ENCODE data around the gene NCAPD3. TPM values are rescaled to one million over a fixed set of nuclear protein-coding genes. Genes with fewer than 3 reads are reported as not detected.

The NCAPD3 gene
- total RNA-seq (2016; rRNA removed; fragmentation: Illumina TruSeq; extraction: Trizol) (25.6 and 33.3 TPM in 2 replicates), polyA plus RNA-seq (2011; rRNA removed) (18.0 and 20.7 TPM in 2 replicates), polyA minus RNA-seq (2011; rRNA and poly(A)+ RNA removed; ENCODE audit: low replicate concordance) (61.3 and 145 TPM in 2 replicates), Bru-seq, nascent RNA (percentile 62 among the genes with signal in this experiment), BruChase-seq, experiment 1, labeled RNA remaining after a 6-hour chase (percentile 68 among the genes with signal in this experiment), BruChase-seq, experiment 2, labeled RNA remaining after a 2-hour chase (percentile 69 among the genes with signal in this experiment)
- 5.6 and 7.4 TPM in 2 replicates for total RNA-seq (2016; cell fraction: cytosol; rRNA removed; fragmentation: Illumina TruSeq; extraction: Trizol; ENCODE audit: low read depth)
- 25.5 and 31.4 TPM in 2 replicates for total RNA-seq (2016; cell fraction: insoluble cytoplasmic fraction; rRNA removed; fragmentation: Illumina TruSeq; extraction: Trizol)
- total RNA-seq (2016; cell fraction: membrane; rRNA removed; fragmentation: Illumina TruSeq; extraction: Trizol) = 9.0 and 10.1 TPM in 2 replicates
- 44.8 and 48.3 TPM in 2 replicates for total RNA-seq (2016; cell fraction: nucleus; rRNA removed; fragmentation: Illumina TruSeq; extraction: Trizol)
- polyA plus RNA-seq (2011; cell fraction: cytosol; rRNA removed) = 11.8 and 14.9 TPM in 2 replicates
- 38.8 and 47.9 TPM in 2 replicates for polyA plus RNA-seq (2011; cell fraction: nucleus; rRNA removed)
- polyA plus RNA-seq (2012) = 15.5 and 18.8 TPM in 2 replicates
- polyA plus RNA-seq (2016; cell fraction: cytosol; fragmentation: Illumina TruSeq; extraction: Trizol; ENCODE audit: low read depth) = 4.1 and 6.4 TPM in 2 replicates
- 23.1 and 26.0 TPM in 2 replicates for polyA plus RNA-seq (2016; cell fraction: insoluble cytoplasmic fraction; fragmentation: Illumina TruSeq; extraction: Trizol; ENCODE audit: low read depth)
- polyA plus RNA-seq (2016; cell fraction: membrane; fragmentation: Illumina TruSeq; extraction: Trizol; ENCODE audit: low read depth) = 6.2 and 7.0 TPM in 2 replicates
- polyA plus RNA-seq (2016; cell fraction: nucleus; fragmentation: Illumina TruSeq; extraction: Trizol; ENCODE audit: insufficient read depth, low read depth) = 56.6 and 58.9 TPM in 2 replicates
- 10.8 and 18.3 TPM in 2 replicates for polyA minus RNA-seq (2011; cell fraction: cytosol; rRNA and poly(A)+ RNA removed)
- polyA minus RNA-seq (2011; cell fraction: nucleus; rRNA and poly(A)+ RNA removed) = 50.2 and 62.6 TPM in 2 replicates
- long read RNA-seq, experiment 1, full-length matches to known transcripts = 3 of 15 reads
- long read RNA-seq, experiment 1, partial matches to known transcripts = 8 of 15 reads
- long read RNA-seq, experiment 1, other reads (novel, unspliced or antisense) = 4 of 15 reads
- long read RNA-seq, experiment 2, full-length matches to known transcripts = 1 of 6 reads
- long read RNA-seq, experiment 2, partial matches to known transcripts = 2 of 6 reads
- long read RNA-seq, experiment 2, other reads (novel, unspliced or antisense) = 3 of 6 reads

GRCh38 chr11:134223836-134224709 is at the start of gene NCAPD3, which contains the start of gene VPS26B:
TSS of gene NCAPD3 (minus strand) at chr11:134223967. CDS start at chr11:134223926, 41 bp downstream.
TSS of gene VPS26B (plus strand) at chr11:134224671. CDS start at chr11:134225123, 452 bp downstream.
- WGBS (ENCODE audit: low lambda C conversion rate) = 0% methylated on average over 12 of the region's 89 CpGs
- peaks cover 43% of the 10 kb centered on the region for H3K4me1 ChIP-seq (ENCODE audit: insufficient read depth, low read length)
- FAIRE-seq (peak; percentile 66), DNase-seq (ENCODE audit: low spot score) (peak; percentile 92), ATAC-seq (peak; percentile 91)
- no peaks in the 10 kb centered on the region for H4K20me1 ChIP-seq (ENCODE audit: insufficient read depth, low read length)
- H3K27me3 ChIP-seq (ENCODE audit: control insufficient read depth in 1 of 2, insufficient read depth in 2 of 2, low read length in 2 of 2) = no peaks in the 10 kb centered on the region
- ChIA-PET POLR2A (interaction anchor here (0.7 to 3.2 kb wide), 15 partner anchors 9 to 108 kb away, joined by 3 to 24 read pairs (median 4); partner anchors contain the start of genes ACAD8, GLB1L2 and THYN1), CTCF (ENCODE audit: low intra/inter-chr PET ratio, low total read pairs) (no interaction called here)
- peak within 1 kb of the TSS; percentile 90 for H3K9ac ChIP-seq (ENCODE audit: insufficient read depth, low read depth, low read length)
- H2AFZ ChIP-seq (ENCODE audit: low read length) = peak within 1 kb of the TSS; percentile 88
- in situ Hi-C loops (cut with HindIII; ENCODE audit: extremely low pct_ligation_motif_present, low pct_unique_long_range_greater_than_20kb) (no loop called here), intact Hi-C loops (cut with micrococcal nuclease; ENCODE audit: unreplicated experiment) (loop anchor here (2.0 kb wide), 2 partner anchors 17 to 29 kb away; partner anchors contain the start of genes ACAD8 and THYN1)
- H3K9me3 ChIP-seq (ENCODE audit: low read length) = no peaks in the 10 kb centered on the region
- peak within 1 kb of the TSS; percentile 97 for H3K4me2 ChIP-seq (ENCODE audit: low read depth, low read length)
- H3K79me2 ChIP-seq (ENCODE audit: insufficient read depth, low read length) = peaks cover 41% of the 10 kb centered on the region
- BruUV-seq (replicated peaks) = no TSS peak
- peak within 1 kb of the TSS; percentile 93 for H3K27ac ChIP-seq (ENCODE audit: extremely low read length, insufficient read depth, low read length)
- peaks cover 2 to 14% of the 10 kb centered on the region in 2 experiments for H3K36me3 ChIP-seq (replicated peaks in 1 of 2; ENCODE audit: control insufficient read depth in 1 of 2, insufficient read depth in 2 of 2, low read length in 2 of 2)
- H3K4me3 ChIP-seq (replicated peaks in 1 of 3; ENCODE audit: insufficient read depth in 1 of 3, low read depth in 2 of 3, low read length in 3 of 3) = peak within 1 kb of the TSS; percentile 75 to 95 (median 92)
- TF ChIP-seq ASH2L (IDR thresholded peaks at IDR 0.05; ENCODE audit: insufficient read length, low read depth, low read length) (peak; percentile 89), SOX5 (CRISPR knock-in tag; IDR thresholded peaks at IDR 0.05; ENCODE audit: borderline replicate concordance) (0 out of 2 replicates have a peak, but pooled peaks have one; percentile 19), HOXA9 (CRISPR knock-in tag; IDR thresholded peaks at IDR 0.05; ENCODE audit: borderline replicate concordance) (peak; percentile 95), ATF4 (CRISPR knock-in tag; IDR thresholded peaks at IDR 0.05) (peak in 1 of 2 experiments; percentile 64; a peak in 1 of 4 replicates), HMGXB3 (CRISPR knock-in tag; IDR thresholded peaks at IDR 0.05; ENCODE audit: borderline replicate concordance) (peak; percentile 63; the same call in 1 of the 2 replicates), ZNF263 (CRISPR knock-in tag; IDR thresholded peaks at IDR 0.05) (peak; percentile 9; the same call in 1 of the 2 replicates), HMGXB4 (CRISPR knock-in tag; IDR thresholded peaks at IDR 0.05; ENCODE audit: borderline replicate concordance in 1 of 2, low read depth in 1 of 2) (peak; percentile 67 to 69; a peak in 2 of 4 replicates)
